Effector memory CD4-positive, alpha-beta T cell (primary cell): ENCODE measurements around the gene SLC66A3.

ENCODE experiments used
- DNase-seq, 3 donors: peaks; one replicate each; pipeline ENCODE4 v3.0.0-alpha.2; 2020
- H3K27ac ChIP-seq: 2 replicates; pipeline ENCODE4 v1.7.0; 2013; ENCODE audit warnings: mild to moderate bottlenecking, low read length, moderate library complexity; ENCODE audit not compliant: insufficient read depth, poor library complexity, severe bottlenecking
- H3K27me3 ChIP-seq: replicated peaks from 2 replicates; pipeline ENCODE4 v1.7.0; 2013; ENCODE audit warnings: mild to moderate bottlenecking, low read length; ENCODE audit not compliant: insufficient read depth, control insufficient read depth, poor library complexity, severe bottlenecking
- H3K36me3 ChIP-seq: 2 replicates; pipeline ENCODE4 v1.7.0; 2013; ENCODE audit warnings: mild to moderate bottlenecking, low read length, moderate library complexity; ENCODE audit not compliant: control insufficient read depth, insufficient read depth
- H3K4me1 ChIP-seq: 2 replicates; pipeline ENCODE4 v1.7.0; 2013; ENCODE audit warnings: low read length, mild to moderate bottlenecking; ENCODE audit not compliant: control insufficient read depth, insufficient read depth, poor library complexity, severe bottlenecking
- H3K4me3 ChIP-seq: 2 replicates; pipeline ENCODE4 v1.7.0; 2013; ENCODE audit warnings: low read length, low read depth, mild to moderate bottlenecking; ENCODE audit not compliant: insufficient read depth, poor library complexity, severe bottlenecking
- H3K9me3 ChIP-seq: 2 replicates; pipeline ENCODE4 v1.7.0; 2013; ENCODE audit warnings: mild to moderate bottlenecking, low read length, moderate library complexity; ENCODE audit not compliant: control insufficient read depth

Gene SLC66A3

GRCh38 chr2:11224887-11225286 lies 69.6 kb downstream of the SLC66A3 start:
- H3K9me3 ChIP-seq: no peaks in the 10 kb centered on the region
- H3K4me3 ChIP-seq: no peak overlapping the region
- no peak for DNase-seq
- no peak overlapping the region for H3K27ac ChIP-seq
- H3K36me3 ChIP-seq: peaks cover 10% of the 10 kb centered on the region
- no peaks in the 10 kb centered on the region for H3K27me3 ChIP-seq
- no peaks in the 10 kb centered on the region for H3K4me1 ChIP-seq

- peaks cover under 1% of the 10 kb centered on the region for H3K36me3 ChIP-seq
- H3K4me3 ChIP-seq: no peak overlapping the region
- H3K27me3 ChIP-seq: no peaks in the 10 kb centered on the region
- no peaks in the 10 kb centered on the region for H3K4me1 ChIP-seq
- H3K9me3 ChIP-seq: no peaks in the 10 kb centered on the region
- H3K27ac ChIP-seq: no peak overlapping the region
- DNase-seq: no peak
Measured at GRCh38 chr2:11227595-11227994, 72.3 kb downstream of the SLC66A3 start.
